ENCODE results near the gene TWSG1. TPM values are rescaled to one million over a fixed set of nuclear protein-coding genes. Genes with fewer than 3 reads are reported as not detected.

Gene TWSG1
- total and polyA plus RNA-seq, 2 of the 13 experiments (the other 11 are each of a cell fraction or from before 2014, with no cell fraction given), result 6.6 to 9.4 TPM

DNA sequence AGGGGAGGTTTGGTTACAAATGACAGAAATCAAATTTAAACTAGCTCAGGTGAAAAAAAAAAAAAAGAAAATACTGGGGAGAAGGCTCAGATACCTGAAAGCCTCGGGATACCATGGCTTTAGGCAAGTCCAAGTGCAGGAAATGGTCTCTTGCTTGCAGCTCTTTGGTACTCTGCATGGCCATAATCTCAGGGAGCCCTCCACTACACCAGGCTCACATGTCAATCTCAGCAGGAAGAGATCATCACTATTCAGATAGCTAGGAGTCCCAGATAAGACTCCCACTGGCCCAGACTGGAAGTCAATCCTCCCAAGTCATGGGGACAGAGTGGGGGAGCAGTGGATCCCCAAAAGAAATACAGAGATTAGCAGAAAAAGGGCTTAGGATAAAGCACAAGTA lies 75.9 kb downstream of the TWSG1 start (continued):
- TF ChIP-seq, protein P1, sequence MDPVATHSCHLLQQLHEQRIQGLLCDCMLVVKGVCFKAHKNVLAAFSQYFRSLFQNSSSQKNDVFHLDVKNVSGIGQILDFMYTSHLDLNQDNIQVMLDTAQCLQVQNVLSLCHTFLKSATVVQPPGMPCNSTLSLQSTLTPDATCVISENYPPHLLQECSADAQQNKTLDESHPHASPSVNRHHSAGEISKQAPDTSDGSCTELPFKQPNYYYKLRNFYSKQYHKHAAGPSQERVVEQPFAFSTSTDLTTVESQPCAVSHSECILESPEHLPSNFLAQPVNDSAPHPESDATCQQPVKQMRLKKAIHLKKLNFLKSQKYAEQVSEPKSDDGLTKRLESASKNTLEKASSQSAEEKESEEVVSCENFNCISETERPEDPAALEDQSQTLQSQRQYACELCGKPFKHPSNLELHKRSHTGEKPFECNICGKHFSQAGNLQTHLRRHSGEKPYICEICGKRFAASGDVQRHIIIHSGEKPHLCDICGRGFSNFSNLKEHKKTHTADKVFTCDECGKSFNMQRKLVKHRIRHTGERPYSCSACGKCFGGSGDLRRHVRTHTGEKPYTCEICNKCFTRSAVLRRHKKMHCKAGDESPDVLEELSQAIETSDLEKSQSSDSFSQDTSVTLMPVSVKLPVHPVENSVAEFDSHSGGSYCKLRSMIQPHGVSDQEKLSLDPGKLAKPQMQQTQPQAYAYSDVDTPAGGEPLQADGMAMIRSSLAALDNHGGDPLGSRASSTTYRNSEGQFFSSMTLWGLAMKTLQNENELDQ (CRISPR knock-in tag; IDR thresholded peaks at IDR 0.05; ENCODE audit: borderline replicate concordance), result no peak
- TF ChIP-seq ZNF263 (CRISPR knock-in tag; IDR thresholded peaks at IDR 0.05) (no peak), SIX4 (CRISPR knock-in tag; IDR thresholded peaks at IDR 0.05) (no peak), ZFY (CRISPR knock-in tag; IDR thresholded peaks at IDR 0.05) (no peak), ZNF329 (CRISPR knock-in tag; IDR thresholded peaks at IDR 0.05; ENCODE audit: low read depth) (no peak)

DNA sequence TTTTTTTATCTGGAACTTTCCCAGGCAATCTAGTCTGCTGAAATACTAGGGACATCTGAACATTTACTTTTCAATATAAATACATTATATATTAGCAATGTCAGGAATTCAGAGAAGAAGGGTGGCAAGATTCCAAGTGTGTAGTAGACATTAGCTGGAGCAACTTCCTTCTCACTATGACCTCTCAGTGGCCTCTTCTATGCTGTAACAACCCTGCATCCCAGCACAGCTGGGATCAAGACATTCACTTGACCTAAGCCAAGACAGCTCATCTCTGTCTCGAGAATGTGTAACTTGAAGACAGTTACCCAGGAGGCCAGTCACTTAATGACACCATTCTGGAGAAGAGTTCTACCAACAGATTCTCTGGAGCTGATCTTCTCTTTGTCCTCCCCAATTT lies 79.0 kb downstream of the TWSG1 start:
- no peak overlapping the region for H3K4me2 ChIP-seq (ENCODE audit: low read depth, low read length)
- H4K20me1 ChIP-seq (ENCODE audit: insufficient read depth, low read length), result no peaks in the 10 kb centered on the region
- ATAC-seq (no peak), FAIRE-seq (no peak), DNase-seq (ENCODE audit: low spot score) (no peak)
- no peaks in the 10 kb centered on the region; a peak in 1 of 5 replicates for H3K27me3 ChIP-seq (ENCODE audit: control insufficient read depth in 1 of 2, insufficient read depth in 2 of 2, low read length in 2 of 2)
- in situ Hi-C loops (cut with HindIII; ENCODE audit: extremely low pct_ligation_motif_present, low pct_unique_long_range_greater_than_20kb), result no loop called here
- no peak overlapping the region for H2AFZ ChIP-seq (ENCODE audit: low read length)
- intact Hi-C loops (cut with micrococcal nuclease; ENCODE audit: unreplicated experiment), result no loop called here
- H3K9me3 ChIP-seq (ENCODE audit: low read length), result no peaks in the 10 kb centered on the region
- BruUV-seq (replicated peaks), result no TSS peak
- no peaks in the 10 kb centered on the region for H3K4me1 ChIP-seq (ENCODE audit: insufficient read depth, low read length)
- H3K4me3 ChIP-seq (replicated peaks in 1 of 3; ENCODE audit: insufficient read depth in 1 of 3, low read depth in 2 of 3, low read length in 3 of 3), result no peak overlapping the region
- 0% methylated on average over 1 of the region's 1 CpG for WGBS (ENCODE audit: low lambda C conversion rate)
- ChIA-PET POLR2A (no interaction called here), CTCF (ENCODE audit: low intra/inter-chr PET ratio, low total read pairs) (no interaction called here)
- no peaks in the 10 kb centered on the region for H3K36me3 ChIP-seq (replicated peaks in 1 of 2; ENCODE audit: control insufficient read depth in 1 of 2, insufficient read depth in 2 of 2, low read length in 2 of 2)
- H3K79me2 ChIP-seq (ENCODE audit: insufficient read depth, low read length), result no peaks in the 10 kb centered on the region
- no peak overlapping the region for H3K27ac ChIP-seq (ENCODE audit: extremely low read length, insufficient read depth, low read length)
- H3K9ac ChIP-seq (ENCODE audit: insufficient read depth, low read depth, low read length), result no peak overlapping the region
- TF ChIP-seq ZNF441 (CRISPR knock-in tag; IDR thresholded peaks at IDR 0.05; ENCODE audit: borderline replicate concordance) (no peak), ZNF558 (CRISPR knock-in tag; IDR thresholded peaks at IDR 0.05; ENCODE audit: borderline replicate concordance) (no peak), JUN (CRISPR knock-in tag; IDR thresholded peaks at IDR 0.05) (no peak), ZNF850 (CRISPR knock-in tag; conservative IDR thresholded peaks at IDR 0.05) (no peak), KDM5B (CRISPR knock-in tag; IDR thresholded peaks at IDR 0.05; ENCODE audit: borderline replicate concordance) (no peak), ZNF672 (CRISPR knock-in tag; IDR thresholded peaks at IDR 0.05) (no peak), ASH2L (IDR thresholded peaks at IDR 0.05; ENCODE audit: insufficient read length, low read depth, low read length) (no peak)
- TF ChIP-seq, protein P2, sequence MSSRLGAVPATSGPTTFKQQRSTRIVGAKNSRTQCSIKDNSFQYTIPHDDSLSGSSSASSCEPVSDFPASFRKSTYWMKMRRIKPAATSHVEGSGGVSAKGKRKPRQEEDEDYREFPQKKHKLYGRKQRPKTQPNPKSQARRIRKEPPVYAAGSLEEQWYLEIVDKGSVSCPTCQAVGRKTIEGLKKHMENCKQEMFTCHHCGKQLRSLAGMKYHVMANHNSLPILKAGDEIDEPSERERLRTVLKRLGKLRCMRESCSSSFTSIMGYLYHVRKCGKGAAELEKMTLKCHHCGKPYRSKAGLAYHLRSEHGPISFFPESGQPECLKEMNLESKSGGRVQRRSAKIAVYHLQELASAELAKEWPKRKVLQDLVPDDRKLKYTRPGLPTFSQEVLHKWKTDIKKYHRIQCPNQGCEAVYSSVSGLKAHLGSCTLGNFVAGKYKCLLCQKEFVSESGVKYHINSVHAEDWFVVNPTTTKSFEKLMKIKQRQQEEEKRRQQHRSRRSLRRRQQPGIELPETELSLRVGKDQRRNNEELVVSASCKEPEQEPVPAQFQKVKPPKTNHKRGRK (CRISPR knock-in tag; IDR thresholded peaks at IDR 0.05), result no peak
- TF ChIP-seq, protein P3, sequence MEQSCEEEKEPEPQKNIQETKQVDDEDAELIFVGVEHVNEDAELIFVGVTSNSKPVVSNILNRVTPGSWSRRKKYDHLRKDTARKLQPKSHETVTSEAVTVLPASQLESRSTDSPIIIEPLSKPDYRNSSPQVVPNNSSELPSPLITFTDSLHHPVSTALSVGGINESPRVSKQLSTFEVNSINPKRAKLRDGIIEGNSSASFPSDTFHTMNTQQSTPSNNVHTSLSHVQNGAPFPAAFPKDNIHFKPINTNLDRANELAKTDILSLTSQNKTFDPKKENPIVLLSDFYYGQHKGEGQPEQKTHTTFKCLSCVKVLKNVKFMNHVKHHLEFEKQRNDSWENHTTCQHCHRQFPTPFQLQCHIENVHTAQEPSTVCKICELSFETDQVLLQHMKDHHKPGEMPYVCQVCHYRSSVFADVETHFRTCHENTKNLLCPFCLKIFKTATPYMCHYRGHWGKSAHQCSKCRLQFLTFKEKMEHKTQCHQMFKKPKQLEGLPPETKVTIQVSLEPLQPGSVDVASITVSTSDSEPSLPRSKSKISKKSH (CRISPR knock-in tag; IDR thresholded peaks at IDR 0.05; ENCODE audit: borderline replicate concordance), result no peak
- TF ChIP-seq, protein P4, sequence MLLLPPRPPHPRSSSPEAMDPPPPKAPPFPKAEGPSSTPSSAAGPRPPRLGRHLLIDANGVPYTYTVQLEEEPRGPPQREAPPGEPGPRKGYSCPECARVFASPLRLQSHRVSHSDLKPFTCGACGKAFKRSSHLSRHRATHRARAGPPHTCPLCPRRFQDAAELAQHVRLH (CRISPR knock-in tag; IDR thresholded peaks at IDR 0.05; ENCODE audit: borderline replicate concordance, low read depth), result no peak
- TF ChIP-seq, protein P5, sequence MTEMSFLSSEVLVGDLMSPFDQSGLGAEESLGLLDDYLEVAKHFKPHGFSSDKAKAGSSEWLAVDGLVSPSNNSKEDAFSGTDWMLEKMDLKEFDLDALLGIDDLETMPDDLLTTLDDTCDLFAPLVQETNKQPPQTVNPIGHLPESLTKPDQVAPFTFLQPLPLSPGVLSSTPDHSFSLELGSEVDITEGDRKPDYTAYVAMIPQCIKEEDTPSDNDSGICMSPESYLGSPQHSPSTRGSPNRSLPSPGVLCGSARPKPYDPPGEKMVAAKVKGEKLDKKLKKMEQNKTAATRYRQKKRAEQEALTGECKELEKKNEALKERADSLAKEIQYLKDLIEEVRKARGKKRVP (CRISPR knock-in tag; IDR thresholded peaks at IDR 0.05), result no peak

All from HepG2 (cell line).